ENCODE data around the gene JPH3.

The JPH3 gene

DNA sequence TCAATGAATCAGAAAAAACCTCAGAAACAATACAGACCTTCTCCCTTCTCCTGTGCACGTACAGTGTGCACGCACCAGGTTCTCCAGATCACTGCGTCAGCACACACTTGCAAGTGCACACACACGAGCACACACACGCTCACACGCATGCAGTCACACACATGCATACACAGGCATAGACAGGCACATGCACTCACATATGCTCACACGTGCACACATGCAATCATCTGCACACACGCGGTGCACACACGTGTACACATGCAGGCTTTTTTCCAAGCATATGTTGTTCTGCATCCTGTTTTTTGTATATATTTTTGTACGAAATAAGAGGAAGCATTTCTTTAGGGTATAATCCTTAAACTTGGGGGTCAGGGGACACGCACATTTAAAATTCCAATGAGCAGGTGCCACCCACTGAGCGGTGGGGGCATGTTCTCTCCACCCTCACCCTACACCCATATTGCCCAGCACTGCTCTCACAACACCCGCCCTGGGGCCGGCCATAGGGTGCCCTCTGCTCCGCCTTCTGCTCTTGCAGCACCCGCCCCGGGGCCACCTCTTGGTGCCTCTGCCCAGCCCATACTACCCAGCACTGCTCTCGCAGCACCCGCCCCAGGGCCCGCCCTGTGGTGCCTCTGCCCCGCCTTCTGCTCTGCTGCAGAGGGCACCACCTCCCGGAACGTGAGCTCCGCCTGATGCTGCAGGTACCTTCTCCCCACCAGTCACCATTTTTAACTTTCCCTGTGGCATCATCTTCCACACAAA lies 142.6 kb downstream of the JPH3 start:
- Histone ChIP-seq H3K36me3 (ENCODE audit: insufficient read depth, low read length) (peaks cover 16% of the 10 kb centered on the region; the same call in 1 of the 2 replicates), H3K9ac (ENCODE audit: low read depth, low read length) (no peak overlapping the region), H3K9me3 (ENCODE audit: control insufficient read depth, insufficient read depth, low read length) (no peaks in the 10 kb centered on the region), H3K4me1 (ENCODE audit: insufficient read depth, low read length) (no peaks in the 10 kb centered on the region)

DNA sequence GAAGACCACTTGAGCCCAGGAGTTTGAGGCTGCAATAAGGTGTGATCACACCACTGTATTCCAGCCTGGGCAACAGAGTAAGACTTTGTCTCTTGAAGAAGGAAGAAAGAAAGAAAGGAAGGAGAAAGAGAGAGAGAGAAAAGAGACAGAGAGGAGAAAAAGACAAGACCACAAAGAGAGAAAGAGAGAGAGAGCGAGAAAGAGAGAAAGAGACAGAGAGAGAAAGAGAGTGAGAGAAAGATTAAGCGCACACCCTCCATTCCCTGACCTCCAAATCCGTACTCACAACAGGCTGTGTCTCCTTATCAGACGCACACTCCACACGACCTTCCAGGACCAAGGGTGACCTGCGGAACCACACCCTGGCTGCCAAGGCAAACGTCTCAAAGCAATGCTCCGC lies 143.9 kb downstream of the JPH3 start:
- Histone ChIP-seq H3K4me1 (ENCODE audit: insufficient read depth, low read length) (no peaks in the 10 kb centered on the region), H3K36me3 (ENCODE audit: insufficient read depth, low read length) (peaks cover 13% of the 10 kb centered on the region; the same call in 1 of the 2 replicates)

More for the DNA sequence above, 143.9 kb downstream of the JPH3 start:
- H3K9ac ChIP-seq (ENCODE audit: low read depth, low read length), result no peak overlapping the region
- no peaks in the 10 kb centered on the region for H3K9me3 ChIP-seq (ENCODE audit: control insufficient read depth, insufficient read depth, low read length)

All from ES-I3 (cell line).